HCT116 (cell line): ENCODE results near the gene KCNJ18. TPM values are rescaled to one million over a fixed set of nuclear protein-coding genes. Genes with fewer than 3 reads are reported as not detected.

ENCODE experiments used
- ATAC-seq: fragments of 200-7000 bp; cut with Tn5 transposase; 2 replicates; pipeline ENCODE4 v1.9.1; 2020; ENCODE audit warnings: mild to moderate bottlenecking, moderate library complexity
- BruUV-seq: library from RNA; stranded (reverse); fragments of 400-500 nt; replicated peaks from 2 replicates; lab custom pipeline; 2021; lab: Mats Ljungman, UMichigan
- CTCF ChIA-PET: fragments of 300-600 bp; sonication (Branson Sonifier 250); formaldehyde crosslinking; loops from one replicate; lab custom pipeline; 2021; ENCODE audit warnings: antibody characterized with exemption; lab: Charles Lee
- POLR2A ChIA-PET: fragments of 300-600, 350-600 bp; sonication (Branson Sonifier 250); formaldehyde crosslinking; loops from one replicate; lab custom pipeline; 2021; ENCODE audit warnings: antibody characterized with exemption; lab: Charles Lee
- RAD21 ChIA-PET, 2 experiments: fragments of 300-600 bp; sonication (Branson Sonifier 250); formaldehyde crosslinking; loops; one replicate each; lab custom pipeline; 2023; ENCODE audit warnings: low total read pairs in 2 of 2; ENCODE audit not compliant: uncharacterized antibody in 2 of 2, unreplicated experiment in 2 of 2, low non-redundant PET in 1 of 2; lab: Charles Lee
- DNase-seq: peaks from one replicate; pipeline ENCODE4 v3.0.0-alpha.2; 2010; ENCODE audit warnings: low read depth, low spot score
- H2AFZ ChIP-seq: fragments of 200-600 bp; shearing (Covaris generic), sonication (generic); 2 replicates; pipeline ENCODE4 v1.6.1; 2017; ENCODE audit warnings: low read depth, mixed run types, mixed read lengths, antibody characterized with exemption, low read length; ENCODE audit not compliant: poor library complexity, severe bottlenecking
- H3K27ac ChIP-seq: 2 replicates; pipeline ENCODE4 v1.5.1; 2012; ENCODE audit warnings: low read depth, low read length
- H3K27me3 ChIP-seq: fragments of 200-600 bp; sonication (generic); 2 replicates; pipeline ENCODE4 v1.6.1; 2016; ENCODE audit warnings: mixed run types, low read length, mixed read lengths; ENCODE audit not compliant: insufficient read depth
- H3K36me3 ChIP-seq, 2 experiments: fragments of 200-500 bp in 1 of 2; fragments of 200-600 bp in 1 of 2; sonication (Bioruptor generic) in 1 of 2; sonication (generic) in 1 of 2; 2 replicates each; pipeline versions ENCODE4 v1.5.1 to v1.6.1; 2014 to 2016; ENCODE audit warnings: low read length in 2 of 2, inconsistent platforms in 1 of 2, mixed read lengths in 1 of 2, mixed run types in 1 of 2; ENCODE audit not compliant: insufficient read depth in 2 of 2, control insufficient read depth in 1 of 2
- H3K4me1 ChIP-seq, 2 experiments: fragments of 200-600 bp in 1 of 2; sonication (generic) in 1 of 2; 2 replicates each; pipeline versions ENCODE4 v1.5.1 to v1.6.1; 2012 to 2017; ENCODE audit warnings: low read length in 2 of 2, inconsistent platforms in 1 of 2, mild to moderate bottlenecking in 1 of 2, mixed read lengths in 1 of 2, mixed run types in 1 of 2, moderate library complexity in 1 of 2; ENCODE audit not compliant: insufficient read depth in 2 of 2, control insufficient read depth in 1 of 2
- H3K4me2 ChIP-seq: fragments of 200-600 bp; sonication (generic); 2 replicates; pipeline ENCODE4 v1.6.1; 2017; ENCODE audit warnings: mixed run types, low read length, mixed read lengths
- H3K4me3 ChIP-seq, 2 experiments: fragments of 200-600 bp in 1 of 2; sonication (generic) in 1 of 2; replicated peaks in 1 of 2; 2 replicates each; pipeline ENCODE4 v1.5.1; 2011 to 2016; ENCODE audit warnings: low read length in 2 of 2, control low read depth in 1 of 2, low read depth in 1 of 2, mild to moderate bottlenecking in 1 of 2, mixed read lengths in 1 of 2, mixed run types in 1 of 2
- H3K79me2 ChIP-seq: fragments of 200-600 bp; sonication (generic); 2 replicates; pipeline ENCODE4 v1.6.1; 2017; ENCODE audit warnings: mild to moderate bottlenecking, mixed run types, low read length, moderate library complexity, mixed read lengths; ENCODE audit not compliant: insufficient read depth
- H3K9ac ChIP-seq: fragments of 200-600 bp; sonication (generic); 2 replicates; pipeline ENCODE4 v1.6.1; 2016; ENCODE audit warnings: low read length, mixed read lengths
- H3K9me2 ChIP-seq: fragments of 200-600 bp; sonication (generic), shearing (Covaris generic); 2 replicates; pipeline ENCODE4 v1.6.1; 2017; ENCODE audit warnings: mixed run types, mild to moderate bottlenecking, moderate library complexity; ENCODE audit not compliant: insufficient read depth
- H3K9me3 ChIP-seq, 2 experiments: fragments of 200-500 bp in 1 of 2; fragments of 200-600 bp in 1 of 2; sonication (Bioruptor generic) in 1 of 2; sonication (generic) in 1 of 2; 2 replicates each; pipeline ENCODE4 v1.6.1; 2014 to 2017; ENCODE audit warnings: low read length in 2 of 2, mixed read lengths in 2 of 2, inconsistent platforms in 1 of 2, low read depth in 1 of 2, mild to moderate bottlenecking in 1 of 2, mixed run types in 1 of 2, moderate library complexity in 1 of 2; ENCODE audit not compliant: control insufficient read depth in 1 of 2, insufficient read depth in 1 of 2
- H4K20me1 ChIP-seq: fragments of 200-600 bp; sonication (generic), shearing (Covaris generic); 2 replicates; pipeline ENCODE4 v1.6.1; 2017; ENCODE audit warnings: mixed run types, mild to moderate bottlenecking, moderate library complexity; ENCODE audit not compliant: insufficient read depth
- ATF3 ChIP-seq: IDR thresholded peaks from 2 replicates; pipeline ENCODE4 v1.6.1; 2012
- CEBPB ChIP-seq: IDR thresholded peaks from 2 replicates; pipeline ENCODE4 v1.6.1; 2012; ENCODE audit warnings: low read depth
- EGR1 ChIP-seq: IDR thresholded peaks from 2 replicates; pipeline ENCODE4 v1.6.1; 2012; ENCODE audit warnings: low read depth
- ELF1 ChIP-seq: IDR thresholded peaks from 2 replicates; pipeline ENCODE4 v1.6.1; 2012; ENCODE audit warnings: low read depth, borderline replicate concordance
- EZH2 ChIP-seq: fragments of 200-600 bp; sonication (generic); IDR thresholded peaks from 2 replicates; pipeline ENCODE4 v1.6.1; 2017; ENCODE audit warnings: antibody characterized with exemption, mixed run types
- EZH2phosphoT487 ChIP-seq: fragments of 200-600 bp; IDR thresholded peaks from 2 replicates; pipeline ENCODE4 v1.6.1; 2018; ENCODE audit warnings: antibody characterized with exemption, borderline replicate concordance
- FOSL1 ChIP-seq: IDR thresholded peaks from 2 replicates; pipeline ENCODE4 v1.6.1; 2012; ENCODE audit warnings: low read depth
- JUND ChIP-seq: IDR thresholded peaks from 2 replicates; pipeline ENCODE4 v1.6.1; 2012
- MAX ChIP-seq: IDR thresholded peaks from 2 replicates; pipeline ENCODE4 v1.6.1; 2012
- POLR2A ChIP-seq: IDR thresholded peaks from 2 replicates; pipeline ENCODE4 v1.7.0; 2011; ENCODE audit warnings: borderline replicate concordance; ENCODE audit not compliant: insufficient read depth, insufficient read length; ENCODE audit errors: extremely low read depth
- RAD21 ChIP-seq: IDR thresholded peaks from 2 replicates; pipeline ENCODE4 v1.6.1; 2012; ENCODE audit warnings: low read depth, mild to moderate bottlenecking
- SIN3A ChIP-seq: IDR thresholded peaks from 2 replicates; pipeline ENCODE4 v1.6.1; 2012; ENCODE audit warnings: low read depth
- TCF7L2 ChIP-seq: IDR thresholded peaks from 2 replicates; pipeline ENCODE4 v1.7.0; 2011; ENCODE audit warnings: borderline replicate concordance, inconsistent platforms; ENCODE audit not compliant: insufficient read depth, insufficient read length; ENCODE audit errors: extremely low read depth
- YY1 ChIP-seq: IDR thresholded peaks from 2 replicates; pipeline ENCODE4 v1.6.1; 2011; ENCODE audit warnings: low read length, low read depth, moderate library complexity, mild to moderate bottlenecking; ENCODE audit not compliant: insufficient replicate concordance; ENCODE audit errors: extremely low read depth
- ZFX ChIP-seq: fragments of 450-650 bp; IDR thresholded peaks from 2 replicates; pipeline ENCODE4 v1.6.1; 2017
- ZNF274 ChIP-seq: fragments of 200-500 bp; sonication (Bioruptor generic); IDR thresholded peaks from 2 replicates; pipeline ENCODE4 v1.6.1; 2014; ENCODE audit warnings: mild to moderate bottlenecking, low read depth, low read length, inconsistent platforms
- intact Hi-C: fragments of 100-400 bp; cut with micrococcal nuclease; formaldehyde crosslinking; loops from 2 replicates; pipeline ENCODE4 v1.10.0; 2022
- total RNA-seq: library from RNA; stranded (reverse); gene quantifications from one replicate; pipeline ENCODE4 v1.2.1, GENCODE V29; 2021; ENCODE audit not compliant: unreplicated experiment
- TF ChIP-seq, protein P1 (sequence below), 3 experiments: fragments of 200-600 bp in 1 of 3; sonication (generic) in 1 of 3; IDR thresholded peaks in 2 of 3; conservative IDR thresholded peaks in 1 of 3; 2 replicates each; pipeline ENCODE4 v1.5.1; 2012 to 2017; ENCODE audit warnings: low read depth in 2 of 3, low read length in 2 of 3, antibody characterized with exemption in 1 of 3, borderline replicate concordance in 1 of 3, control low read depth in 1 of 3, mild to moderate bottlenecking in 1 of 3, mixed read lengths in 1 of 3, mixed run types in 1 of 3, moderate library complexity in 1 of 3; ENCODE audit not compliant: insufficient read depth in 1 of 3
- TF ChIP-seq, protein P2 (sequence below): IDR thresholded peaks from 2 replicates; pipeline ENCODE4 v1.6.1; 2011; ENCODE audit warnings: mild to moderate bottlenecking, low read length, moderate library complexity; ENCODE audit not compliant: insufficient replicate concordance; ENCODE audit errors: extremely low read depth

Gene KCNJ18
- total RNA-seq, 1 experiment from 2014 or later = not detected

DNA sequence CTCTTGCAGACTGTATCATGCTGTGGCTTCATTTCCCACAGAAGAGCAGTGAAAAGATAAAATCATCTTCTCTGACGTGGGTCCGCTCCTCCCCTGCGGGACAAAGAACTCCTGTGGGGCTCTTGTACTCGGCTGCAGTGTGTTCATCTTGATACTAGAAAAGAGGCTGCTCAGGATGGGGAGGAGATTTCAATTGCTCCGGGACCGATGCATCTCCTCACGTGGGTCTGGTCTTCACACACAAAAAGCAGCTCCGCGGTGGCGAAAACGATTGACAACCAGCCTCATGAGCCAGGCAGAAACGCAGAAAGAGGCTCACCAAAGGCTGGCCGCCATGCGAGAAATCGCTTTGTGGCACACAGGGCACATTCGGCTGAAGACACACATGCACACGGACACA, 14.4 kb upstream of the KCNJ18 start:
- POLR2A ChIA-PET = no interaction called here
- H3K79me2 ChIP-seq = no peaks in the 10 kb centered on the region
- CTCF ChIA-PET = no interaction called here
- no peak overlapping the region for H2AFZ ChIP-seq
- H3K9me2 ChIP-seq = no peaks in the 10 kb centered on the region
- no peak overlapping the region for H3K27ac ChIP-seq
- H3K27me3 ChIP-seq = no peaks in the 10 kb centered on the region
- no peaks in the 10 kb centered on the region for H3K4me1 ChIP-seq
- no peaks in the 10 kb centered on the region for H4K20me1 ChIP-seq
- no peak for ATAC-seq
- no peaks in the 10 kb centered on the region for H3K36me3 ChIP-seq
- DNase-seq = no peak
- intact Hi-C loops = no loop called here
- TF ChIP-seq ELF1 (no peak), TCF7L2 (no peak), JUND (no peak)
- RAD21 ChIA-PET = no interaction called here
- no peak overlapping the region for H3K4me2 ChIP-seq
- H3K9me3 ChIP-seq = no peaks in the 10 kb centered on the region
- no peak overlapping the region for H3K4me3 ChIP-seq
- no peak overlapping the region for H3K9ac ChIP-seq
- no TSS peak for BruUV-seq

DNA sequence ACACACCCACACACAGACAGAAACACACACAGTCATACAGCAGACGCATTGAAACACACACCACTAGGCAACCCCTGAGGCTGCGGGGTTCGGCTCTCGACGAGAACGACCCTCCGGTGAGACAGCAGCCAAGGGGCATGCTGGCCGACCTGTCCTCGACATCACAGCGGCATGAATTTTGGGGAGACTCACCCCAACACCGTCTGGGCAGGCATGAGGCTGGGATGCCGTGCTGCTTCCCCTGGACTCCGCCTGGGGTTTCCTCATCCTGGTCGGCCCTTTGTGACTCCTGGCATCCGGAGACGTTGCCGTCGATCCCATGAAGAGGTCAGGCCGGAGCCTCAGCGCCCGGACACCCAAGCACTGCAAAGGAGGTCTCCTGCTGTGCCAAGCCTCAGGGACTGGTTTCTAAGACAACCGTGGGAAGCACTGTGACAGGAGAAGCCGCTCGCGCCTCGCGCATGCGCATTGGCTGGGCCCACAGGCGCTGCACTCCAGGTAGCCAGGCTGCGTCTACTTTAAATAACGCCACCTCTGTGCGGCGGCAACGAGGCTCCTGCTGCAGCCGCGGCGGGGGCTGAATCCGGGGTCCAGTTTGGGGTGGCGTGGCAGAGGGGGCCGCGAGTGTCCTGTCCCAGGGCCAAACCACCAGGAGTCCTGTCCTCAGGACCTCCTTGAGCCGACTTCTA, 13.8 kb upstream of the KCNJ18 start:
- intact Hi-C loops = no loop called here
- DNase-seq (no peak), ATAC-seq (no peak)
- Histone ChIP-seq H3K79me2 (no peaks in the 10 kb centered on the region), H4K20me1 (no peaks in the 10 kb centered on the region), H3K4me3 (no peak overlapping the region), H3K4me1 (no peaks in the 10 kb centered on the region), H3K36me3 (no peaks in the 10 kb centered on the region), H3K9me2 (no peaks in the 10 kb centered on the region), H3K27ac (no peak overlapping the region), H3K9ac (no peak overlapping the region), H2AFZ (no peak overlapping the region), H3K9me3 (no peaks in the 10 kb centered on the region), H3K27me3 (no peaks in the 10 kb centered on the region), H3K4me2 (no peak overlapping the region)
- ChIA-PET CTCF (no interaction called here), RAD21 (no interaction called here), POLR2A (no interaction called here)
- BruUV-seq = no TSS peak
- TF ChIP-seq FOSL1 (no peak), EZH2phosphoT487 (no peak), JUND (no peak), ATF3 (no peak), SIN3A (no peak), ZFX (no peak), YY1 (no peak), EZH2 (no peak), POLR2A (no peak), ZNF274 (no peak), MAX (no peak), CEBPB (no peak), EGR1 (no peak), RAD21 (no peak)
- TF ChIP-seq, protein P1, sequence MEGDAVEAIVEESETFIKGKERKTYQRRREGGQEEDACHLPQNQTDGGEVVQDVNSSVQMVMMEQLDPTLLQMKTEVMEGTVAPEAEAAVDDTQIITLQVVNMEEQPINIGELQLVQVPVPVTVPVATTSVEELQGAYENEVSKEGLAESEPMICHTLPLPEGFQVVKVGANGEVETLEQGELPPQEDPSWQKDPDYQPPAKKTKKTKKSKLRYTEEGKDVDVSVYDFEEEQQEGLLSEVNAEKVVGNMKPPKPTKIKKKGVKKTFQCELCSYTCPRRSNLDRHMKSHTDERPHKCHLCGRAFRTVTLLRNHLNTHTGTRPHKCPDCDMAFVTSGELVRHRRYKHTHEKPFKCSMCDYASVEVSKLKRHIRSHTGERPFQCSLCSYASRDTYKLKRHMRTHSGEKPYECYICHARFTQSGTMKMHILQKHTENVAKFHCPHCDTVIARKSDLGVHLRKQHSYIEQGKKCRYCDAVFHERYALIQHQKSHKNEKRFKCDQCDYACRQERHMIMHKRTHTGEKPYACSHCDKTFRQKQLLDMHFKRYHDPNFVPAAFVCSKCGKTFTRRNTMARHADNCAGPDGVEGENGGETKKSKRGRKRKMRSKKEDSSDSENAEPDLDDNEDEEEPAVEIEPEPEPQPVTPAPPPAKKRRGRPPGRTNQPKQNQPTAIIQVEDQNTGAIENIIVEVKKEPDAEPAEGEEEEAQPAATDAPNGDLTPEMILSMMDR (IDR thresholded peaks at IDR 0.05 in 2 of 3, conservative IDR thresholded peaks at IDR 0.05 in 1 of 3; ENCODE audit: borderline replicate concordance in 1 of 3, insufficient read depth in 1 of 3, low read depth in 2 of 3, low read length in 2 of 3) = no peak
- TF ChIP-seq, protein P2, sequence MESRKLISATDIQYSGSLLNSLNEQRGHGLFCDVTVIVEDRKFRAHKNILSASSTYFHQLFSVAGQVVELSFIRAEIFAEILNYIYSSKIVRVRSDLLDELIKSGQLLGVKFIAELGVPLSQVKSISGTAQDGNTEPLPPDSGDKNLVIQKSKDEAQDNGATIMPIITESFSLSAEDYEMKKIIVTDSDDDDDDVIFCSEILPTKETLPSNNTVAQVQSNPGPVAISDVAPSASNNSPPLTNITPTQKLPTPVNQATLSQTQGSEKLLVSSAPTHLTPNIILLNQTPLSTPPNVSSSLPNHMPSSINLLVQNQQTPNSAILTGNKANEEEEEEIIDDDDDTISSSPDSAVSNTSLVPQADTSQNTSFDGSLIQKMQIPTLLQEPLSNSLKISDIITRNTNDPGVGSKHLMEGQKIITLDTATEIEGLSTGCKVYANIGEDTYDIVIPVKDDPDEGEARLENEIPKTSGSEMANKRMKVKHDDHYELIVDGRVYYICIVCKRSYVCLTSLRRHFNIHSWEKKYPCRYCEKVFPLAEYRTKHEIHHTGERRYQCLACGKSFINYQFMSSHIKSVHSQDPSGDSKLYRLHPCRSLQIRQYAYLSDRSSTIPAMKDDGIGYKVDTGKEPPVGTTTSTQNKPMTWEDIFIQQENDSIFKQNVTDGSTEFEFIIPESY = no peak
